Activated T-cell treated with anti-CD3 and anti-CD28 coated beads, Interleukin-2, amount 50 U/mL, for 24 hours (primary cell): ENCODE results near the gene PRDX3.
"Not testable (repeated sequence)": the region's sequence is repeated elsewhere in the genome, so short reads cannot be mapped to it uniquely, and the experiment has no call there.

Source experiments
- DNase-seq: peaks from one replicate; pipeline ENCODE4 v3.0.0-alpha.2; 2020
- H3K27ac Mint-ChIP-seq: 2 replicates; pipeline ENCODE4 v1.8.0; 2020; ENCODE audit warnings: mild to moderate bottlenecking, mixed read lengths
- H3K27me3 Mint-ChIP-seq: 2 replicates; pipeline ENCODE4 v1.8.0; 2020; ENCODE audit warnings: mixed read lengths
- H3K36me3 Mint-ChIP-seq: 2 replicates; pipeline ENCODE4 v1.8.0; 2020; ENCODE audit warnings: low read depth, mixed read lengths
- H3K4me1 Mint-ChIP-seq: 2 replicates; pipeline ENCODE4 v1.8.0; 2020; ENCODE audit warnings: low read depth, mixed read lengths
- H3K4me3 Mint-ChIP-seq: 2 replicates; pipeline ENCODE4 v1.8.0; 2020; ENCODE audit warnings: mild to moderate bottlenecking, moderate library complexity, mixed read lengths
- H3K9me3 Mint-ChIP-seq: 2 replicates; pipeline ENCODE4 v1.8.0; 2020; ENCODE audit warnings: mixed read lengths

Gene PRDX3

GRCh38 chr10:119191881-119192280 lies 13.3 kb upstream of the PRDX3 start:
- no peaks in the 10 kb centered on the region for H3K36me3 Mint-ChIP-seq
- no peak overlapping the region for H3K4me3 Mint-ChIP-seq
- peaks cover 27% of the 10 kb centered on the region for H3K4me1 Mint-ChIP-seq
- no peaks in the 10 kb centered on the region for H3K9me3 Mint-ChIP-seq
- no peak overlapping the region for H3K27ac Mint-ChIP-seq
- peak; percentile 36 for DNase-seq
- H3K27me3 Mint-ChIP-seq: no peaks in the 10 kb centered on the region

- no peaks in the 10 kb centered on the region for H3K9me3 Mint-ChIP-seq
- DNase-seq: no peak
- H3K27me3 Mint-ChIP-seq: no peaks in the 10 kb centered on the region
- H3K36me3 Mint-ChIP-seq: no peaks in the 10 kb centered on the region
- H3K4me1 Mint-ChIP-seq: peaks cover 27% of the 10 kb centered on the region
- H3K27ac Mint-ChIP-seq: no peak overlapping the region
- H3K4me3 Mint-ChIP-seq: no peak overlapping the region
Observed at GRCh38 chr10:119190954-119191785, 12.6 kb upstream of the PRDX3 start.

GRCh38 chr10:119190353-119190752 lies 11.7 kb upstream of the PRDX3 start:
- Mint-ChIP-seq H3K27ac (no peak overlapping the region), H3K36me3 (no peaks in the 10 kb centered on the region), H3K9me3 (no peaks in the 10 kb centered on the region), H3K4me1 (peaks cover 24% of the 10 kb centered on the region), H3K27me3 (no peaks in the 10 kb centered on the region), H3K4me3 (no peak overlapping the region)
- DNase-seq: peak; percentile 19

GRCh38 chr10:119189811-119190282 lies 11.2 kb upstream of the PRDX3 start:
- no peaks in the 10 kb centered on the region for H3K36me3 Mint-ChIP-seq
- H3K4me1 Mint-ChIP-seq: peaks cover 23% of the 10 kb centered on the region
- H3K9me3 Mint-ChIP-seq: no peaks in the 10 kb centered on the region
- no peak overlapping the region for H3K4me3 Mint-ChIP-seq
- H3K27ac Mint-ChIP-seq: no peak overlapping the region
- peak; percentile 26 for DNase-seq
- no peaks in the 10 kb centered on the region for H3K27me3 Mint-ChIP-seq

GRCh38 chr10:119183664-119184412 lies 5.2 kb upstream of the PRDX3 start:
- Mint-ChIP-seq H3K27ac (peak overlapping the region; percentile 80), H3K4me1 (peaks cover 17% of the 10 kb centered on the region), H3K9me3 (no peaks in the 10 kb centered on the region), H3K4me3 (no peak overlapping the region), H3K27me3 (no peaks in the 10 kb centered on the region), H3K36me3 (no peaks in the 10 kb centered on the region)
- no peak for DNase-seq

- peaks cover 27% of the 10 kb centered on the region for H3K36me3 Mint-ChIP-seq
- peaks cover 37% of the 10 kb centered on the region for H3K4me1 Mint-ChIP-seq
- DNase-seq, H3K27ac Mint-ChIP-seq, H3K27me3 Mint-ChIP-seq, H3K4me3 Mint-ChIP-seq, H3K9me3 Mint-ChIP-seq: not testable (repeated sequence)
Observed at GRCh38 chr10:119180850-119181400, 2.3 kb upstream of the PRDX3 start.

GRCh38 chr10:119177708-119178371 lies 772 bp downstream of the PRDX3 start:
- Mint-ChIP-seq H3K27ac (peak overlapping the region; percentile 98), H3K27me3 (no peaks in the 10 kb centered on the region), H3K4me3 (peak overlapping the region; percentile 94), H3K9me3 (no peaks in the 10 kb centered on the region), H3K36me3 (peaks cover 56% of the 10 kb centered on the region), H3K4me1 (peaks cover 39% of the 10 kb centered on the region)
- DNase-seq: no peak

- H3K27ac Mint-ChIP-seq: peak overlapping the region; percentile 91
- no peak for DNase-seq
- peaks cover 39% of the 10 kb centered on the region for H3K4me1 Mint-ChIP-seq
- no peaks in the 10 kb centered on the region for H3K27me3 Mint-ChIP-seq
- H3K4me3 Mint-ChIP-seq: peak overlapping the region; percentile 94
- peaks cover 71% of the 10 kb centered on the region for H3K36me3 Mint-ChIP-seq
- no peaks in the 10 kb centered on the region for H3K9me3 Mint-ChIP-seq
Observed at GRCh38 chr10:119176166-119176565, 2.4 kb downstream of the PRDX3 start.

- H3K4me3 Mint-ChIP-seq: no peak overlapping the region
- no peaks in the 10 kb centered on the region for H3K27me3 Mint-ChIP-seq
- no peak overlapping the region for H3K27ac Mint-ChIP-seq
- no peak for DNase-seq
- H3K9me3 Mint-ChIP-seq: no peaks in the 10 kb centered on the region
- H3K4me1 Mint-ChIP-seq: peaks cover 33% of the 10 kb centered on the region
- peaks cover 91% of the 10 kb centered on the region for H3K36me3 Mint-ChIP-seq
Observed at GRCh38 chr10:119174109-119174508, 4.5 kb downstream of the PRDX3 start.

GRCh38 chr10:119167041-119167440 lies 11.6 kb downstream of the PRDX3 start:
- Mint-ChIP-seq H3K4me1 (peaks cover 39% of the 10 kb centered on the region), H3K9me3 (no peaks in the 10 kb centered on the region), H3K27ac (peak overlapping the region; percentile 95), H3K27me3 (no peaks in the 10 kb centered on the region), H3K4me3 (peak overlapping the region; percentile 87), H3K36me3 (peaks cover 95% of the 10 kb centered on the region)
- no peak for DNase-seq

GRCh38 chr10:119166564-119166963 lies 12.0 kb downstream of the PRDX3 start:
- peak overlapping the region; percentile 95 for H3K27ac Mint-ChIP-seq
- no peaks in the 10 kb centered on the region for H3K9me3 Mint-ChIP-seq
- no peak for DNase-seq
- no peaks in the 10 kb centered on the region for H3K27me3 Mint-ChIP-seq
- peak overlapping the region; percentile 87 for H3K4me3 Mint-ChIP-seq
- H3K4me1 Mint-ChIP-seq: peaks cover 42% of the 10 kb centered on the region
- H3K36me3 Mint-ChIP-seq: peaks cover 96% of the 10 kb centered on the region

GRCh38 chr10:119166118-119166500 lies 12.5 kb downstream of the PRDX3 start:
- Mint-ChIP-seq H3K9me3 (no peaks in the 10 kb centered on the region), H3K36me3 (peaks cover 96% of the 10 kb centered on the region), H3K4me1 (peaks cover 44% of the 10 kb centered on the region), H3K27me3 (no peaks in the 10 kb centered on the region), H3K27ac (peak overlapping the region; percentile 95), H3K4me3 (peak overlapping the region; percentile 87)
- DNase-seq: no peak

GRCh38 chr10:119165171-119166117 lies 13.2 kb downstream of the PRDX3 start, which contains the start of gene SFXN4:
TSS of gene SFXN4 (minus strand) at chr10:119165714. CDS start at chr10:119165647, 67 bp downstream.
- peak; percentile 91 for DNase-seq
- Mint-ChIP-seq H3K4me3 (peak within 1 kb of the TSS; percentile 87), H3K27me3 (no peaks in the 10 kb centered on the region), H3K27ac (peak within 1 kb of the TSS; percentile 95), H3K36me3 (peaks cover 95% of the 10 kb centered on the region), H3K4me1 (peaks cover 44% of the 10 kb centered on the region), H3K9me3 (no peaks in the 10 kb centered on the region)
